Activated CD8-positive, alpha-beta memory T cell treated with anti-CD3 and anti-CD28 coated beads for 36 hours (primary cell): ENCODE measurements around the gene FCAR. TPM values are rescaled to one million over a fixed set of nuclear protein-coding genes. Genes with fewer than 3 reads are reported as not detected.
"Not testable (repeated sequence)": the region's sequence is repeated elsewhere in the genome, so short reads cannot be mapped to it uniquely, and the experiment has no call there.

ENCODE experiments used
- CTCF ChIA-PET: fragments of 350-600 bp; sonication (Branson Sonifier 250); formaldehyde crosslinking; loops from one replicate; lab custom pipeline; 2021; ENCODE audit warnings: antibody characterized with exemption; lab: Charles Lee
- POLR2A ChIA-PET: fragments of 350-600 bp; sonication (Branson Sonifier 250); formaldehyde crosslinking; loops from one replicate; lab custom pipeline; 2021; ENCODE audit warnings: antibody characterized with exemption; lab: Charles Lee
- total RNA-seq, 2 experiments: library from RNA; stranded (reverse); gene quantifications; one replicate each; pipeline ENCODE4 v1.2.3, GENCODE V29; 2021

The FCAR gene
- total RNA-seq, 2 experiments from 2014 or later = not detected

GRCh38 chr19:54937926-54938325 lies 63.9 kb downstream of the FCAR start:
- POLR2A ChIA-PET = no interaction called here

GRCh38 chr19:54938906-54939305 lies 64.9 kb downstream of the FCAR start:
- POLR2A ChIA-PET = no interaction called here

More at GRCh38 chr19:54937926-54938325, 63.9 kb downstream of the FCAR start:
- CTCF ChIA-PET = interaction anchor here (0.8 kb wide), 1 partner anchor 56 kb away, joined by 3 read pairs; no protein-coding TSS in a partner anchor

GRCh38 chr19:54939538-54939937 lies 65.5 kb downstream of the FCAR start:
- POLR2A ChIA-PET, CTCF ChIA-PET: not testable (repeated sequence)

More at GRCh38 chr19:54938906-54939305, 64.9 kb downstream of the FCAR start:
- CTCF ChIA-PET = no interaction called here

Other genes with a start within 250 kb of the FCAR start
- 1 to 10 TPM; 1.2 to 1.5 TPM for gene LILRB1, start 243.8 kb upstream of the FCAR start, total RNA-seq
- not detected for gene LILRB4, start 211.2 kb upstream of the FCAR start, total RNA-seq
- not detected for gene KIR3DL3, start 149.8 kb upstream of the FCAR start, total RNA-seq
- under 1 TPM; 0.57 to 0.74 TPM for gene KIR2DL3, start 135.7 kb upstream of the FCAR start, total RNA-seq
- under 1 TPM; 0.34 to 0.42 TPM for gene KIR2DL1, start 104.4 kb upstream of the FCAR start, total RNA-seq
- under 1 TPM; 0.13 to 0.21 TPM for gene KIR2DL4, start 70.6 kb upstream of the FCAR start, total RNA-seq
- gene KIR3DL1, start 57.8 kb upstream of the FCAR start, total RNA-seq = under 1 TPM; 0.23 to 0.38 TPM
- under 1 TPM; 0.21 to 0.42 TPM for gene KIR2DS4, start 41.6 kb upstream of the FCAR start, total RNA-seq
- gene KIR3DL2, start 23.8 kb upstream of the FCAR start, total RNA-seq = under 1 TPM; 0.34 to 0.40 TPM
- under 1 TPM; 0.38 to 0.44 TPM for gene NCR1, start 31.9 kb downstream of the FCAR start, total RNA-seq
- gene NLRP7, start 73.3 kb downstream of the FCAR start, total RNA-seq = not detected
- gene NLRP2, start 92.1 kb downstream of the FCAR start, total RNA-seq = 10 to 100 TPM; 14.1 to 14.3 TPM
- not detected for gene GP6, start 164.0 kb downstream of the FCAR start, total RNA-seq
- gene RDH13, start 188.9 kb downstream of the FCAR start, total RNA-seq = 10 to 100 TPM; 23.3 TPM
- gene EPS8L1, start 201.6 kb downstream of the FCAR start, total RNA-seq = 1 to 10 TPM; 1.4 to 1.5 TPM
- 10 to 100 TPM; 87.4 to 89.7 TPM for gene PPP1R12C, start 243.4 kb downstream of the FCAR start, total RNA-seq